Mesothelial cell of epicardium (in vitro differentiated cells): ENCODE measurements around the gene ADAT3. TPM values are rescaled to one million over a fixed set of nuclear protein-coding genes. Genes with fewer than 3 reads are reported as not detected.

ENCODE experiments used
- DNase-seq, 2 experiments: peaks; one replicate each; pipeline ENCODE4 v3.0.0; 2021; ENCODE audit warnings: low spot score in 2 of 2; ENCODE audit not compliant: unreplicated experiment in 2 of 2
- H3K27ac Mint-ChIP-seq: 2 replicates; pipeline ENCODE4 v1.8.0; 2021; ENCODE audit warnings: mixed read lengths
- H3K27me3 Mint-ChIP-seq: 2 replicates; pipeline ENCODE4 v1.8.0; 2021; ENCODE audit warnings: low read depth, mixed read lengths
- H3K36me3 Mint-ChIP-seq: 2 replicates; pipeline ENCODE4 v1.8.0; 2021; ENCODE audit warnings: mixed read lengths
- H3K4me1 Mint-ChIP-seq: 2 replicates; pipeline ENCODE4 v1.8.0; 2021; ENCODE audit warnings: mixed read lengths
- H3K4me3 Mint-ChIP-seq: 2 replicates; pipeline ENCODE4 v1.8.0; 2021; ENCODE audit warnings: mild to moderate bottlenecking, moderate library complexity, mixed read lengths
- H3K9me3 Mint-ChIP-seq: 2 replicates; pipeline ENCODE4 v1.8.0; 2021; ENCODE audit warnings: mixed read lengths
- total RNA-seq: library from RNA; stranded (reverse); gene quantifications from 3 replicates; pipeline ENCODE4 v1.2.1, GENCODE V29; 2021
- TF ChIP-seq, protein P1 (sequence below): fragments of 200-600 bp; sonication (generic); IDR thresholded peaks from one replicate; pipeline ENCODE4 v1.5.0; 2021; ENCODE audit warnings: antibody characterized with exemption; ENCODE audit not compliant: unreplicated experiment

Gene ADAT3
- total RNA-seq, 1 donor from 2014 or later = 15.5 TPM

DNA sequence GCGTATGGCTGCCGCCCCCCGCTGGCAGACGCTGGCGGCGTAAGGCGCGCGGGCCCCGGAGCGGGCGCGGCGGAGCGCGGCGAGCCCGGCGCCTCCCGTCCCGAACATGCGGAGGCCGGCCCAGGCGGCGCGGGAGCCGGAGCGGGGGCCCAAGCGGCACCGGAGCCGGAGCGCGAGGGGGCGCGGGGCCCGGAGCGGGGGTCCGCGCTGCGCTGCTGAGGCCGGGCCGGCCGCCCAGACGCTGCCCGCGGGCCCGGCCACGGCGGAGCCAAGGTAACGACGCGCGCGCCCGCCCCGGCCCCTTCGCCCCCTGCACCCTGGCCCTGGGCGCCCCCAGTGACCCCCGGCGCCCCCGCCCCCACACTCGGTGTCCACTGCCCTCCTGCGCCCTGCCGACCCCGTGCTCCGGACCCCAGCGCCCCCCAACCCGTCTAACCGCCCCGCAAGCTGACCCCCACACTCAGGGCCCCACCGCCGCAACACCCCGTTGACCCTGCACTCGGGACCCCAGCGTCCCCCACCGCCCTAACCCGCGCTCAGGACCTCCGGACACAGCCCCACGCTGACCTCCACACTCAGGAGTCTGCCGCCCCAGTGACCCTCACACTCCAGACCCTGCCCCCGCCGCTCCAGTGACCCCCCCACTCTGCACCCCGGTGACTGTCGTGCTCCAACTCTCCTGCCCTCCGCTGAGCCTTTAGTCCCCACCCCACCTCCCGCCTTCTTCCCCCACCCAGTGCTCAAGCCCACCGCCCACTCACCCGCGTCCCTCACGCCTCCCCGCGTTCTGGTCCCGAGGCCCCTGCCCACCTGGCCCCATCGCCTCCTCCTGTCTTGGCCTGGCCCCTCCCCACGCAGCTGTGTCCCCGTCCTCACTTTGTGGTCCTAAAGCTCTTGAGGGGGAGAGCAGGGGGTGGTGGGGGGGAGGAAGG is 36.2 kb downstream of the ADAT3 start, which contains the start of gene CSNK1G2:
Gene CSNK1G2 (plus strand): TSS at position 27 of the 932 bp plus-strand sequence. CDS start 28,601 bp downstream, outside the sequence.
- no peaks in the 10 kb centered on the region for H3K36me3 Mint-ChIP-seq
- peaks cover 26% of the 10 kb centered on the region for H3K4me1 Mint-ChIP-seq
- peak within 1 kb of the TSS; percentile 88 for H3K4me3 Mint-ChIP-seq
- H3K27ac Mint-ChIP-seq = peak within 1 kb of the TSS; percentile 99
- DNase-seq = no peak
- no peaks in the 10 kb centered on the region for H3K27me3 Mint-ChIP-seq
- H3K9me3 Mint-ChIP-seq = no peaks in the 10 kb centered on the region
- TF ChIP-seq, protein P1, sequence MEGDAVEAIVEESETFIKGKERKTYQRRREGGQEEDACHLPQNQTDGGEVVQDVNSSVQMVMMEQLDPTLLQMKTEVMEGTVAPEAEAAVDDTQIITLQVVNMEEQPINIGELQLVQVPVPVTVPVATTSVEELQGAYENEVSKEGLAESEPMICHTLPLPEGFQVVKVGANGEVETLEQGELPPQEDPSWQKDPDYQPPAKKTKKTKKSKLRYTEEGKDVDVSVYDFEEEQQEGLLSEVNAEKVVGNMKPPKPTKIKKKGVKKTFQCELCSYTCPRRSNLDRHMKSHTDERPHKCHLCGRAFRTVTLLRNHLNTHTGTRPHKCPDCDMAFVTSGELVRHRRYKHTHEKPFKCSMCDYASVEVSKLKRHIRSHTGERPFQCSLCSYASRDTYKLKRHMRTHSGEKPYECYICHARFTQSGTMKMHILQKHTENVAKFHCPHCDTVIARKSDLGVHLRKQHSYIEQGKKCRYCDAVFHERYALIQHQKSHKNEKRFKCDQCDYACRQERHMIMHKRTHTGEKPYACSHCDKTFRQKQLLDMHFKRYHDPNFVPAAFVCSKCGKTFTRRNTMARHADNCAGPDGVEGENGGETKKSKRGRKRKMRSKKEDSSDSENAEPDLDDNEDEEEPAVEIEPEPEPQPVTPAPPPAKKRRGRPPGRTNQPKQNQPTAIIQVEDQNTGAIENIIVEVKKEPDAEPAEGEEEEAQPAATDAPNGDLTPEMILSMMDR = no peak

DNA sequence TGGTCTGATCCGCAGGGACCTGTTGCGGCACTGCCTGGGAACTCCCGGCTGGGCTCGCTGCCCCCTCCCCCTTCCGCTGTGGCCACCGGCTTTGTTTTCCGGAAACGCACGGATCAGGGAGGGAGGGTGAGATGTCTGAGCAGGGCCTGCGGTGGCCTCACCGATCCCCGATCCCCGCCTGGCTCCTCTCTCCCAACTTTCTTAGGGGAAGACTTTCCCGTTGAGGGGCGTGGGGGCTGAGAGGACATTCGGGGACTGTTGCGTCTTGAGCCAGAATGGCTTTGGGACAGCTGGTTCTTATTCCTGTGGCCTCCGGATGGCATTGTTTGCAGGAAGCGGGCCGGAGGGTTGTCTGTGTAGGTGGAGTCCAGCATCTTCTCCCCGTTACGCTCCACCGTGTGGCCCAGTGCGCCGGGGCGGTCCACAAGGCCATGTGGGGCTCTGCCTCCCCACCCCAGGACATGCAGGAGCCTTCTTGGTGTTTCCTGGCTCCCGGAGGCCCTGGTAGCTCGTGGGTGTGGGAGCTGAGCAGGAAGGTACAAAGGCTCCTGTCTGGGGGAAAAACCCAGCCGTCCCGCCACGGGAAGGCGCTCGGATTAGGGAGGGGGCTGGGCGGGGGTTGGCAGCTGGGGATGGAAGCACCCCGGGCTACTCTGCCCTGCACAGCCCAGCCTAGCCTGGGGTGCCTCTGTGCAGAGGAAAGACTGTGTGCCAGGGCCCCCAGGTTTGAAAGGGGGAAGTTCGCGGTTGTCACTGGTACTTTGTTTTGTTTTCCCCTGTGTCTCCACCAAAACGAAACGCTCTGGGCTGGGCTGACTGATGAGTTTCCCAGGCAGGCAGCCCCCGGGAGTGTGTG is 37.1 kb downstream of the ADAT3 start:
- peak overlapping the region; percentile 88 for H3K4me3 Mint-ChIP-seq
- peak; percentile 67 to 81 for DNase-seq
- H3K4me1 Mint-ChIP-seq = peaks cover 26% of the 10 kb centered on the region
- no peaks in the 10 kb centered on the region for H3K27me3 Mint-ChIP-seq
- H3K9me3 Mint-ChIP-seq = no peaks in the 10 kb centered on the region
- TF ChIP-seq, protein P1 = no peak
- no peaks in the 10 kb centered on the region for H3K36me3 Mint-ChIP-seq
- H3K27ac Mint-ChIP-seq = peak overlapping the region; percentile 96

DNA sequence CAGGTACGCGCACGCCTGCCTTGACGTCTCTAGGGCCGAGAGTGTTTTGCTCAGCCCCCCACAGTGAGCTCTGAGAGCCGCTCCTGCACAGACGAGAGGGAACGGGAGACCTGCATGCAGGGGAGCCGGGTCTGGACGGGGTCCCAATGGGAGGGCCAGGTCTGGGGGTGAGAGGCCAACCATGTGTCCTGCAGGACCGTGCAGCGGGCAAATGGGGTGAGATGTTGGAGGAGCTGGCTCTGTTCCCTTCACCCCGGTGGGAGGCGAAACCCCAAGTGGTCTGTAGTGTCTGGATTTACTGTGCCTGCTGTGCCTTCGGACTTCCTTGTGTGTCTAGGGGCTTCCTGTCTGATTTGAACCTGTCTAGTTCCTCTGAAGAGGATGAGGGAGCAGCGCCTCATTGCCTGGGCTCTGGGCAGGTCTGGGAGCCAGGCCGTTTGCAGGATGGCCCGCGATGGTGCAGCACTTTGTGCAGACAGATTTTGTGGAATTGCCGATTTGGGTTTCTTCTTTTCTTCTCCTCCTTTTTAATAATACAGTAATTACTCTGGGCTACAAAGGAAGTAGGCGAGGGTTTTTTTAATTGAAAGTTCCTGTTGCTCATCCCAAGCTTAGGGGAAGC is 37.8 kb downstream of the ADAT3 start:
- peak in 1 of 2 experiments; percentile 49 for DNase-seq
- no peaks in the 10 kb centered on the region for H3K27me3 Mint-ChIP-seq
- no peaks in the 10 kb centered on the region for H3K36me3 Mint-ChIP-seq
- H3K4me1 Mint-ChIP-seq = peaks cover 26% of the 10 kb centered on the region
- peak overlapping the region; percentile 96 for H3K27ac Mint-ChIP-seq
- TF ChIP-seq, protein P1 = no peak
- peak overlapping the region; percentile 88 for H3K4me3 Mint-ChIP-seq
- no peaks in the 10 kb centered on the region for H3K9me3 Mint-ChIP-seq

DNA sequence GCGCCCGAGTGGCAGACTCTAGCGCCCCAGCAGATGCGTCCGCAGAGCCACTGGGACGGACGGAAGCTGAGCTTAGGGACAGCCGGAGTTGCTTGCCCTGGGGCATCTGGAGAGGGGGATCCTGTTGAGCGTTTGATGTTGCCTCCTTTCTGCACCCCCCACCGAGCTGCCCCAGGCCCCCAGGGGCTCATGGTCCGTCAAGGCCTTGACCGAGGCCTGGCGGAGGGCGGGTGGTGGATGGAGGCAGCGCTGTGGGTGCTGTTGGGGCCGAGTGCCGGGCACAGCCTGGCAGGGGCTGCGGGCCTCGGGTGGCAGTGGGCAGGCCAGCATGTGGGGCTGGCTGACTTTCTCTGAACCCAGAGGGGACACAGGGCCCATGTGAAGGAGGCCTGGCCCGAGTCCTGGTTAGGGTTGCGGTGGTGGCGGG is 38.5 kb downstream of the ADAT3 start:
- TF ChIP-seq, protein P1 = no peak
- Mint-ChIP-seq H3K27me3 (no peaks in the 10 kb centered on the region), H3K4me1 (peaks cover 26% of the 10 kb centered on the region), H3K36me3 (no peaks in the 10 kb centered on the region), H3K9me3 (no peaks in the 10 kb centered on the region), H3K4me3 (peak overlapping the region; percentile 88), H3K27ac (peak overlapping the region; percentile 96)
- DNase-seq = no peak
